A172 (cell line): ENCODE data around the gene RXFP4. TPM values are rescaled to one million over a fixed set of nuclear protein-coding genes. Genes with fewer than 3 reads are reported as not detected.

Source experiments
- DNase-seq: peaks from one replicate; pipeline ENCODE4 v3.0.0-alpha.2; 2015; ENCODE audit warnings: low spot score
- total RNA-seq: library from RNA; depleted of rRNA; stranded (reverse); fragments of >200 nt; shearing (Covaris generic); gene quantifications from 2 replicates; pipeline ENCODE4 v1.2.3, GENCODE V29; 2014

The RXFP4 gene
- total RNA-seq, 1 experiment from 2014 or later = not detected

GRCh38 chr1:155931332-155932038 lies 10.0 kb upstream of the RXFP4 start:
- DNase-seq = peak; percentile 64

- no peak for DNase-seq
Measured at GRCh38 chr1:155932081-155932480, 9.4 kb upstream of the RXFP4 start.

- no peak for DNase-seq
Measured at GRCh38 chr1:155932487-155932886, 9.0 kb upstream of the RXFP4 start.

GRCh38 chr1:155933591-155934096 lies 7.8 kb upstream of the RXFP4 start:
- DNase-seq = no peak

- DNase-seq = peak; percentile 100
Measured at GRCh38 chr1:155934097-155934935, 7.1 kb upstream of the RXFP4 start, which contains the start of gene KHDC4. TSS of gene KHDC4 (minus strand) at chr1:155934413. CDS start at chr1:155934373, 40 bp downstream.

- peak; percentile 52 for DNase-seq
Measured at GRCh38 chr1:155934936-155935590, 6.4 kb upstream of the RXFP4 start.

- DNase-seq = peak; percentile 90
Measured at GRCh38 chr1:155938220-155938627, 3.2 kb upstream of the RXFP4 start.

- peak; percentile 97 for DNase-seq
Measured at GRCh38 chr1:155940482-155940992, 901 bp upstream of the RXFP4 start.

GRCh38 chr1:155941845-155942531 lies 550 bp downstream of the RXFP4 start:
- no peak for DNase-seq

GRCh38 chr1:155942578-155943141 lies 1.2 kb downstream of the RXFP4 start:
- DNase-seq = no peak

- DNase-seq = no peak
Measured at GRCh38 chr1:155944444-155944799, 3.0 kb downstream of the RXFP4 start.

- no peak for DNase-seq
Measured at GRCh38 chr1:155946633-155947219, 5.3 kb downstream of the RXFP4 start.

- DNase-seq = no peak
Measured at GRCh38 chr1:155947292-155947691, 5.9 kb downstream of the RXFP4 start.

- no peak for DNase-seq
Measured at GRCh38 chr1:155947741-155948140, 6.3 kb downstream of the RXFP4 start.

- no peak for DNase-seq
Measured at GRCh38 chr1:155950829-155951228, 9.4 kb downstream of the RXFP4 start.

- DNase-seq = no peak
Measured at GRCh38 chr1:155951753-155952504, 10.5 kb downstream of the RXFP4 start.

GRCh38 chr1:155952505-155952890 lies 11.1 kb downstream of the RXFP4 start:
- DNase-seq = no peak

GRCh38 chr1:155954645-155955044 lies 13.2 kb downstream of the RXFP4 start:
- no peak for DNase-seq

- DNase-seq = no peak
Measured at GRCh38 chr1:155957411-155957915, 16.0 kb downstream of the RXFP4 start.
